HG03159 (cell line): ENCODE data around the gene UBE2E3.
"Not testable (repeated sequence)": the region's sequence is repeated elsewhere in the genome, so short reads cannot be mapped to it uniquely, and the experiment has no call there.

Experiments used
- ATAC-seq: cut with Tn5 transposase; IDR thresholded peaks from one replicate; pipeline ENCODE4 v1.9.1; 2021; ENCODE audit warnings: mild to moderate bottlenecking, moderate library complexity; ENCODE audit not compliant: unreplicated experiment

The UBE2E3 gene

GRCh38 chr2:181072486-181073235, 92.3 kb downstream of the UBE2E3 start:
- peak; percentile 45 for ATAC-seq

GRCh38 chr2:181073896-181074295, 93.5 kb downstream of the UBE2E3 start:
- ATAC-seq: no peak

- no peak for ATAC-seq
Observed at GRCh38 chr2:181074457-181074856, 94.1 kb downstream of the UBE2E3 start.

GRCh38 chr2:181076658-181077057, 96.3 kb downstream of the UBE2E3 start:
- ATAC-seq: no peak

- ATAC-seq: peak; percentile 88
Observed at GRCh38 chr2:181077128-181077709, 96.8 kb downstream of the UBE2E3 start.

GRCh38 chr2:181083140-181083539, 102.7 kb downstream of the UBE2E3 start:
- ATAC-seq: no peak

- ATAC-seq: no peak
Observed at GRCh38 chr2:181085734-181086133, 105.3 kb downstream of the UBE2E3 start.

GRCh38 chr2:181091920-181092319, 111.5 kb downstream of the UBE2E3 start:
- not testable (repeated sequence) for ATAC-seq

GRCh38 chr2:181095486-181095885, 115.1 kb downstream of the UBE2E3 start:
- ATAC-seq: no peak

- no peak for ATAC-seq
Observed at GRCh38 chr2:181103659-181104058, 123.3 kb downstream of the UBE2E3 start.

- ATAC-seq: no peak
Observed at GRCh38 chr2:181104512-181105115, 124.2 kb downstream of the UBE2E3 start.

- ATAC-seq: no peak
Observed at GRCh38 chr2:181105562-181105961, 125.2 kb downstream of the UBE2E3 start.

- ATAC-seq: no peak
Observed at GRCh38 chr2:181106229-181106628, 125.8 kb downstream of the UBE2E3 start.

GRCh38 chr2:181106789-181107627, 126.6 kb downstream of the UBE2E3 start:
- ATAC-seq: peak; percentile 98

- no peak for ATAC-seq
Observed at GRCh38 chr2:181107628-181107945, 127.2 kb downstream of the UBE2E3 start.

- no peak for ATAC-seq
Observed at GRCh38 chr2:181111059-181111458, 130.7 kb downstream of the UBE2E3 start.

GRCh38 chr2:181112916-181113315, 132.5 kb downstream of the UBE2E3 start:
- ATAC-seq: no peak
